ENCODE data around the gene ETV6.

ETV6 gene

DNA sequence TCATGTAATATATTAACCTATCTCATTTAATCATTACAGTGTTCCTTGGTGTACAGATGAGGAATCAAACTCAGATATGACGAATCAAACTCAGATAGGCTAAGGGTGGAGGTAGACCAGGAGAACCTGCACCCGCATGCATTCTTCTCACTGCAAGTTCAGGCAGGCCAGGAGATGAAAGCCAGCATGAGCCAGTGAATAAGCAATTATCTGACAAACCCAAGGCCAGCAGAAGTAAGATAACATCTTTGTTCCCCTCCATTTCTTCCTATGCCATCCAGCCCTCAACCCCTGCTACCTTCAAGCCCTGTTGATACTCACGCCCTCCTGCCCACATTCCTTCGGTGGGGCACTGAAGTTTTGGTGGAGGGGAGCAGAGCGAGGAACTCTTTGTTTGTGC is 152.2 kb downstream of the ETV6 start:
- DNase-seq (ENCODE audit: low read depth) = no peak

- no peak for DNase-seq (ENCODE audit: low read depth)
Observed at GRCh38 chr12:11804130-11804529, 154.7 kb downstream of the ETV6 start.

DNA sequence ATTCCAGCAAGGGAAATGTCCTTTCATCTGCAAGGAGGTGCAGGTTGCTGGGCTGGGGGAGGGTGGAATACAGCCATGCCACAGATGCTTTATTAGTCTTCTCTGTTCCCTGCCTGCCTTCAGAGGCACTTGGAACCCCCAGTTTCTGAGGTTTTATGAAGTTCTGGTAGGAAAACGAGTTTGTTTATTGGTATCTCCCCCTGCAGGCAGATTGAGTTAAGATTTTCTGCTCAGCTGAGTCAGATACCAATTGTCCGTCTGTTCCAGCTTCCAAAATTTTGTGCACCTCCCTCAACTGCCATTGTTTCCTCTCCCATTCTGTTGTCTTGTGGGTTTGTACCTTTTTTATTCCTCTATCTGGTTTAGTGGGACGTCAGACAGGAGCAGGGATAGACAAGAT is 155.6 kb downstream of the ETV6 start:
- peak; percentile 21 for DNase-seq (ENCODE audit: low read depth)

DNA sequence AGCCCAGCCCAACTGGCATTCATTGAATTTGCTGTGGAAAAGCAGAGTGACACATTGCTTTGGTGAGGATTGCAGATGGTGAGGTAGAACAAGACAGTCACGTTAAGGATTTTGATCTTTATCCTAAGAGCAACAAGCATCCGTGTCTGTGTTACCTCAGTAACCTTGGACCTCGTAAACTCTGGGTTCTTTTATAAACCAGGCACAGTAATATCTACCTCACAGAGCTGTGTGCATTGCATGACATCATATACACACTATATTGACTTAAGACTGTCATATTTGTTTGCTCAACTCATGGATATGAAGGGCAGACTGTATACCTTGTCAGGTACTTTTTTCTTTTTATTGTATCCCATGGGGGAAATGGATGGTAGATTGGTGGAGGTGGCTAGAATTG is 156.2 kb downstream of the ETV6 start:
- DNase-seq (ENCODE audit: low read depth) = no peak

- DNase-seq (ENCODE audit: low read depth) = no peak
Observed at GRCh38 chr12:11807458-11807857, 158.0 kb downstream of the ETV6 start.

GRCh38 chr12:11808931-11809330 is 159.5 kb downstream of the ETV6 start:
- no peak for DNase-seq (ENCODE audit: low read depth)

DNA sequence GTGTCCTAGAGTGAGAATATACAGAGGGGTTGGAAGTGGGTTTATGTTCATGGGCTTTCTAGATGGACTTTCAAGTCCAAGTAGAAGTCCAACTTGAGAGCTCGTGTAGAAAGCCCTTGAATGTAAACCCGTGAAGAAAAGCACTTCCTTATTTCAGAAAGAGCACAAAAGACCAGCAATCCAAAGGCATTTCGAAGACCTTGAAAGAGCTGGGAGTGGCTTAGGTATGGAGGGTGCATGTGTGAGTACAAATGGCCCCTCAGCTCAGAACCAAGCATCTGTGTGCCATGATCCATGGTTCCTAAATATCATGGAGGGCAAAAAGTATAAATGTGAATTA is 160.7 kb downstream of the ETV6 start:
- no peak for DNase-seq (ENCODE audit: low read depth)

GRCh38 chr12:11811008-11811407 is 161.5 kb downstream of the ETV6 start:
- DNase-seq (ENCODE audit: low read depth) = no peak

DNA sequence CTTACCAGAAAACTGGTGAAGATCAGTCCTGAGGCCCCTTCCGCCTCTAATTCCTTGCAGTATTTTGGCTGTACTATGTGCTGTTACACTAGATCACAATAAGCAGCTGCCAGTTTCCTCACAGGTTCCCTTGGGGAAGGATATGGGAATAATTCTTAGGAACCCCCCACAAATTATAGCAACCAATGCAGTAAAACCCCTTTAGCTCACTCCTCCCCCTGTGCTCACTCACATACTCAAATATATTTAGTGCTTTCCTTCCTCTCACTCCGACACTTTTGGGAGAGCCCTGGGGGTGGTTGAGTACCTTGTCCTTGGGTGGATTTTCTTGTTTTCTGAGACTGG is 162.7 kb downstream of the ETV6 start:
- DNase-seq (ENCODE audit: low read depth) = no peak

GRCh38 chr12:11812586-11813437 is 163.3 kb downstream of the ETV6 start:
- DNase-seq (ENCODE audit: low read depth) = peak; percentile 53

- no peak for DNase-seq (ENCODE audit: low read depth)
Observed at GRCh38 chr12:11813438-11813813, 164.0 kb downstream of the ETV6 start.

GRCh38 chr12:11814374-11814773 is 164.9 kb downstream of the ETV6 start:
- peak; percentile 82 for DNase-seq (ENCODE audit: low read depth)

DNA sequence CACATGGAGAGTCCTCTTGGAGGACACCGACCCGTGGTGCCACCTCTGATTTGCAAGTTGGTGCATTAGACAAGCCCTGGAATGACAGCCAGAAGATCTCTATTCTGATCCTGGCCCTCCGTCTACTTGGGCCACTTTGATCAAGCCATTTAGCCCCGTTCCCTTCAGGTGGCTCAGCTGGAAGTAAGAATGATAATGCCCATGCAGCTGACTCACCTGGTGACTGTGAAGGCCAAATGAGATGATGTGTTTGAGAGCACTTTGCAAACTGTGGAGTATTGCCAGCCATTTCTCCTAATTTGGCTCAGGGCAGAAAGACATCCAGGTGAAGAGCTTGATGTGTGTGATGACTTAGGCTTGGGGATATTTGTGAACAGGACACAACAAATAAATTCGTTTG is 165.9 kb downstream of the ETV6 start:
- no peak for DNase-seq (ENCODE audit: low read depth)

DNA sequence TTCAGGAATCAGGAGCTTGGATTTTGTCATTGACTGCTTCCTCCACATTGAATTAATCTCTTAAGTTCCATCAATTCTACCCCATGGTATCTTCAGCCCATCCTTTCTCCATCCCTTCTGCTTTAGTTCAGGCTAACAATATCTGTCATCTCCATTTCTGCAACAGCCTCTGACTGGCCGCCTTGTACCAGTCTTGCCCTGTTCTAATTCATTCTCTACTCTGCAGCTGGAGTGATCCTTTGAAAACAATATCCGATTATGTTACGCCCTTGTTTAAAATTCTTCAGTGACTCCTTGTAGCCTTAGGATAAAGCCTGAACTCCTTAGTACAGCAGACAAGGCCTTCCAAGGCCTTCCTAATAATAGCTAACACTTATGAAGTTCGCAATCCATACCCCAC is 170.2 kb downstream of the ETV6 start:
- no peak for DNase-seq (ENCODE audit: low read depth)

GRCh38 chr12:11820476-11820875 is 171.0 kb downstream of the ETV6 start:
- no peak for DNase-seq (ENCODE audit: low read depth)

- DNase-seq (ENCODE audit: low read depth) = no peak
Observed at GRCh38 chr12:11821386-11822080, 172.1 kb downstream of the ETV6 start.

GRCh38 chr12:11822081-11822834 is 172.8 kb downstream of the ETV6 start:
- DNase-seq (ENCODE audit: low read depth) = peak; percentile 88

DNA sequence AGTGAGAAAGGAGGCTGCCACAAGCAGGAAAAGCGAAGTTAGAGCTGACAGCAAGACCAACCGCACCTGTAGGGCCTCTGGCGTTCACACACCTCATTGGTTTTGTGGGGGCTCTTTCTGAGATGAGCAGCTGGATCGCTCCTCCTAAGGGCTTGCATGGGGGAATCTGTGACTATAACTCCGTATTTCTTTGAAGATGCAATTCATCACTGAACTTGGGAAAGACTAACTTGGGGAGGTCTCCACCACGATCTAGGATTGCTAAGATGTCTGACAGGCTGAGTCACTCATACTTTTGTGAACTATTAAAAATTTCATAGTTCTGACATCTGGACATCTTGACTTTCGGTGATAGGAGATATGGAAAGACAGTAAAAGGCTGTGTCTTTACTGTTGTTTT is 173.6 kb downstream of the ETV6 start:
- peak; percentile 94 for DNase-seq (ENCODE audit: low read depth)

DNA sequence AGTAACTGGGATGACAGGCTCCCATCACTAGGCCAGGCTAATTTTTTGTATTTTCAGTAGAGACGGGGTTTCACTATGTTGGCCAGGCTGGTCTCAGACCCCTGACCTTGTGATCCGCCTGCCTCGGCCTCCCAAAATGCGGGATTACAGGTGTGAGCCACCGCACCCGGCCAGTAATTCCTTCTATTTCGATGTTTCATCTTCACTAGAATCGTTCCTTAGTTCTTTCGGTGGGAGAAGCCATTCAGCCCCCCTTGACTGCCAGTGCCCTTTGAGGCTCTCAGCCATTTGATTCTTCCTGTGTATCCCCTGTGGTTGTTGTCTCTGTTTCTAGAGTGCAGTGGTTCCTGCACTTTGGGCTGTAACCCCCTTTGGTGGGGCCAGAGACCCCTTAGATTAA is 174.1 kb downstream of the ETV6 start:
- no peak for DNase-seq (ENCODE audit: low read depth)

DNA sequence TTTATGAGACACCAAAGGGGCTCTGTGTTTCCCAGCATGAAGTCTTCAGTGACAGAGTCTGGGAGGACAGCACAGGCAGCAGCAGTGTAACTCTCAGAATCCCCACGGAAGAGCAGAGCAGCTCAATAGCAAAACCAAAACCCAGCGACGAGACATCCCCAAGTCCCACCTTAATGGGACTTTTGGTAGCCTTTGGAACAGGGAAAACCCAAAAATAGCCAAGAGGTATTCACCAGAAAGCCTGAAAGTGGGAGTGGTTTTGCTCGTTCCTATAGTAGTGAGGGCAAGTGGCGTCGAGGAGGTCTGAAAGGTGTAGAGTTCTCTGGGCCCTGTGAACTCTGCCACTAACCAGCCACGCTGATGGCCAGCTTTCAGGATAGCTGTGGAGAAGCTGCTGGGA is 174.6 kb downstream of the ETV6 start:
- no peak for DNase-seq (ENCODE audit: low read depth)

GRCh38 chr12:11824736-11825135 is 175.3 kb downstream of the ETV6 start:
- DNase-seq (ENCODE audit: low read depth) = no peak

GRCh38 chr12:11825278-11825677 is 175.8 kb downstream of the ETV6 start:
- no peak for DNase-seq (ENCODE audit: low read depth)

DNA sequence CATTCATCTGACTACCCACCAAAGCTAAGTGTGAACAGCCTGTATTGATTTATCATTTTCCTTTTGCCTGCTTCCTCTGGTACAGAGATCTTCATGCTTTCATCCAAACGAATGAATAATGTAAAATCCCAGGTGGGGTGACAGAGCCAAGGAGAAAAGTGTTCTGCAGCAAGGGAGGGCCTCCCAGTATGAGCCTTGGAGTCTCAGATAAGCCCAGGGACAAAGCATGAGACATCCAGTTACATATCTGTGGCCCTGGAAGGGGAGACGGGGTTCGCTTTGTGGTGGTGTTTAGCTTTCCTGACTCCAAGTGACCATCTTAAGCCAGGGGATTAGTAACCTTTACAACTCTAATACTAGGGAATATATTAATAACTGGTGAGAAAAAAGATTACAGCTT is 177.1 kb downstream of the ETV6 start:
- DNase-seq (ENCODE audit: low read depth) = no peak

Measured in iris pigment epithelial cell (primary cell).